Measurements from ENCODE around the gene SENP6.

DNA sequence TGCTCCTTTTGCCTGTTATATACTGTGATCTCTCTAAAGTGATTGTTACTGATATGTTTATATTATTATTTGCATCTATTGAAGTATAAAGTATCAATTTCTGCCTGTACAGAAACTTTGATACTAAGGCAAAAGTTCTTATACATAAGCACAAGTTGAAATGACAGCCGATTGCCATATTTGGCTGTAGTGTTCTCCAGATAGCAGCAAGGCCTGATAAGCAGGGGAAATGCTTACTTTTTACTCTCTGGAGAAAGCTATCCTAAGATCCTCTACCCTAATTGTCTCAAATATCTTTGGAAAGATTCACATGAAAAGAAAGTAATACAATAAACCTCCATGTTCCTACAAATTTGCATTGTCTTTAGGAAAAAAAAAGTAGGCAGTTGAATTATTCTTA is 31.4 kb downstream of the SENP6 start:
- TF ChIP-seq, protein P1, sequence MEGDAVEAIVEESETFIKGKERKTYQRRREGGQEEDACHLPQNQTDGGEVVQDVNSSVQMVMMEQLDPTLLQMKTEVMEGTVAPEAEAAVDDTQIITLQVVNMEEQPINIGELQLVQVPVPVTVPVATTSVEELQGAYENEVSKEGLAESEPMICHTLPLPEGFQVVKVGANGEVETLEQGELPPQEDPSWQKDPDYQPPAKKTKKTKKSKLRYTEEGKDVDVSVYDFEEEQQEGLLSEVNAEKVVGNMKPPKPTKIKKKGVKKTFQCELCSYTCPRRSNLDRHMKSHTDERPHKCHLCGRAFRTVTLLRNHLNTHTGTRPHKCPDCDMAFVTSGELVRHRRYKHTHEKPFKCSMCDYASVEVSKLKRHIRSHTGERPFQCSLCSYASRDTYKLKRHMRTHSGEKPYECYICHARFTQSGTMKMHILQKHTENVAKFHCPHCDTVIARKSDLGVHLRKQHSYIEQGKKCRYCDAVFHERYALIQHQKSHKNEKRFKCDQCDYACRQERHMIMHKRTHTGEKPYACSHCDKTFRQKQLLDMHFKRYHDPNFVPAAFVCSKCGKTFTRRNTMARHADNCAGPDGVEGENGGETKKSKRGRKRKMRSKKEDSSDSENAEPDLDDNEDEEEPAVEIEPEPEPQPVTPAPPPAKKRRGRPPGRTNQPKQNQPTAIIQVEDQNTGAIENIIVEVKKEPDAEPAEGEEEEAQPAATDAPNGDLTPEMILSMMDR (IDR thresholded peaks at IDR 0.05; ENCODE audit: poor library complexity, severe bottlenecking), result no peak
- no peak for TF ChIP-seq EP300 (conservative IDR thresholded peaks at IDR 0.05; ENCODE audit: poor library complexity, severe bottlenecking)

All from neural cell (in vitro differentiated cells).